Large intestine (tissue), 3 donors: ENCODE results near the gene KCNT2. TPM values are rescaled to one million over a fixed set of nuclear protein-coding genes. Genes with fewer than 3 reads are reported as not detected.

Experiments
- DNase-seq, 2 donors: peaks; one replicate each; pipeline versions ENCODE4 v3.0.0 to v3.0.0-alpha.2; 2013
- H3K27ac ChIP-seq: one replicate; pipeline ENCODE4 v1.5.1; 2013; ENCODE audit warnings: low read length
- H3K27me3 ChIP-seq: 2 replicates; pipeline ENCODE4 v1.6.1; 2013; ENCODE audit warnings: low read length; ENCODE audit not compliant: control insufficient read depth, insufficient read depth
- H3K36me3 ChIP-seq: 2 replicates; pipeline ENCODE4 v1.6.1; 2013; ENCODE audit warnings: low read length; ENCODE audit not compliant: control insufficient read depth, insufficient read depth
- H3K4me1 ChIP-seq: one replicate; pipeline ENCODE4 v1.6.1; 2013; ENCODE audit warnings: low read length; ENCODE audit not compliant: control insufficient read depth, insufficient read depth
- H3K4me3 ChIP-seq: one replicate; pipeline ENCODE4 v1.5.1; 2013; ENCODE audit warnings: low read length
- H3K9me3 ChIP-seq: one replicate; pipeline ENCODE4 v1.6.1; 2013; ENCODE audit warnings: mild to moderate bottlenecking, low read depth, low read length, moderate library complexity; ENCODE audit not compliant: control insufficient read depth
- WGBS: methylation state at CpG from one replicate; pipeline ENCODE4 v1.1.5; 2013; ENCODE audit warnings: low lambda C conversion rate; ENCODE audit not compliant: insufficient coverage; 5-methylcytosine and 5-hydroxymethylcytosine counted together
- polyA plus RNA-seq: library from polyadenylated mRNA; unstranded; fragments of 120-200 nt; gene quantifications from one replicate; pipeline ENCODE4 v1.2.1, GENCODE V29; 2013

Gene KCNT2
- polyA plus RNA-seq, 1 donor, result 3.5 TPM

DNA sequence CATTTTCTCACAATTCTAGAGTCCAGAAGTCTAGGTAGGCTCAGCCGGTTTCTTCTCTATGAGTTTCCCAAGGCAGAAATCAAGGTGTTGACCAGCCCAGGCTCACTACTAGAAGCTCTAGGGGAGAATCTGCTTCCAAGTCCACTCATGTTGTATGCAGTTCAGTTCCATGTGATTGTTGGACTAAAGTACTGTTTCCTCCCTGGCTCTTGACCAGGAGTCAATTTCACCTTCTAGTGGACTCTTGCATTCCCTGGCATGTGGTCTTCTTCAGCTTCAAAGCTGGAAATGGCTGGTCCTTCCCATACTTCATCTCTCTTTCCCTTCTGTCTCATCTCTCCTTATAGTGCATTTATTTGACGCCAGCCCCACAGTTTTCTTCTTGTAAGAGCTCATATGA is 153.4 kb downstream of the KCNT2 start:
- DNase-seq, result no peak
- no peaks in the 10 kb centered on the region for H3K4me1 ChIP-seq
- H3K36me3 ChIP-seq, result no peaks in the 10 kb centered on the region
- H3K27ac ChIP-seq, result no peak overlapping the region
- 88% methylated on average over 1 of the region's 2 CpGs for WGBS
- no peak overlapping the region for H3K4me3 ChIP-seq
- H3K9me3 ChIP-seq, result no peaks in the 10 kb centered on the region
- no peaks in the 10 kb centered on the region for H3K27me3 ChIP-seq

DNA sequence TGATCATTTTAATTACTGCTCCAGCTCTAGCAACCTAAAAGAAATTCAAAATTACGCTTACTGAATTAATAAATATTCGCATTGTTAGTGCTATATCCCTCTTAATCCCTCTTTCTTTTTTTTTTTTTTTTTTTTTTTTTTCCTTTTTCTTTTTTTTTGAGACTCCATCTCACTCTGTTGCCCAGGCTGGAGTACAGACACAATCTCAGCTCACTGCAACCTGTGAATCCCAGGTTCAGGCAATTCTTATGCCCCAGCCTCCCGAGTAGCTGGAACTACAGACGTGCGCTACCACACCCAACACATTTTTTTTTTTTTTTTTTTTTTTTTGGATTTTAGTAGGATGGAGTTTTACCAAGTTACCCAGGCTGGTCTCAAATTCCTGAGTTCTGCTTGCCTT is 157.1 kb downstream of the KCNT2 start:
- Histone ChIP-seq H3K9me3 (no peaks in the 10 kb centered on the region), H3K4me3 (no peak overlapping the region), H3K27ac (no peak overlapping the region), H3K4me1 (no peaks in the 10 kb centered on the region), H3K27me3 (no peaks in the 10 kb centered on the region), H3K36me3 (no peaks in the 10 kb centered on the region)
- DNase-seq, result no peak
- 100% methylated on average over 2 of the region's 5 CpGs for WGBS

DNA sequence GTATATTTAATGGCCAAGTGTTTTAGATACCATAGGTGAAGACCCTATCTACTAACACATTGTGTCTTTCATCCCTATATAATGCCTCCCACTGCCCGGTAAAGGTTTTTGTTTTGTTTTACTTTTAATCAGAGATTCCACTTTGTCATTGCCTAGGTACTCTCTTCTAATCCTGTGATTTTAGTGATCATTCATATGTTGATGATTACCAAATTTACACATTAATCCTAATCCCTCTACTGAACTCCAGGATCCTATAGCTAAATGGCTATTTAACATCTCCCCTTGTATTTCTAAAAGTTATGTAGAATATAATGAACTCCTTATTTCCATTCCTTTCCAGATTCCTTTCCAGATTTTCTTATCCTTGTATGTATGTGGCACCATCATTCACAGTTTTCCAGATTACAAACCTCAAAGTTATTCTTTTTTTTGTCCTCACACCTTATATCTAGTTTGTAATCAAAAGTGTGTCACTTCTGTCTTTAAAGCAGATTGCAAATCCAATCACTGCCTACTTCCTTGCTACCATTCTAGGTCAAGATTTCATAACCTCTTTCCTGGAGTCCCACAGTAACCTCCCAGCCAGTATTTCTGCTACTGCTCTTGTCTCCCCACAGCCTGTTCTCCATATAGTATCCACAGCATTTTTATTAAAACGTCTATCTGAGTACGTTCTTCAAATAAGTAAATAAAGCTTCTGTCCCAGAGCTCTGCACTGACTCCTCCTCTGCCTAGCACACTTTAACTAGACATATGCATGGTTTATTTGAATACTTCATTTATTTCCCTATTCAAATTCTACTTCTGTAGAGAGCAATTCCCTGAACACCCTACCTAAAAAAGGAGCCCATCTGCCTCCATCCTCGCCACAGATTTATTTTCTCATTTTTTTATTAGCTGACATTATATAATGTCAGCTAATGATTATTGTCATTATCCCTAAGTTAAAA is 157.8 kb downstream of the KCNT2 start:
- Histone ChIP-seq H3K4me3 (no peak overlapping the region), H3K27ac (no peak overlapping the region), H3K27me3 (no peaks in the 10 kb centered on the region), H3K4me1 (no peaks in the 10 kb centered on the region), H3K36me3 (no peaks in the 10 kb centered on the region), H3K9me3 (no peaks in the 10 kb centered on the region)
- 60% methylated on average over 3 of the region's 4 CpGs for WGBS
- DNase-seq, result no peak

DNA sequence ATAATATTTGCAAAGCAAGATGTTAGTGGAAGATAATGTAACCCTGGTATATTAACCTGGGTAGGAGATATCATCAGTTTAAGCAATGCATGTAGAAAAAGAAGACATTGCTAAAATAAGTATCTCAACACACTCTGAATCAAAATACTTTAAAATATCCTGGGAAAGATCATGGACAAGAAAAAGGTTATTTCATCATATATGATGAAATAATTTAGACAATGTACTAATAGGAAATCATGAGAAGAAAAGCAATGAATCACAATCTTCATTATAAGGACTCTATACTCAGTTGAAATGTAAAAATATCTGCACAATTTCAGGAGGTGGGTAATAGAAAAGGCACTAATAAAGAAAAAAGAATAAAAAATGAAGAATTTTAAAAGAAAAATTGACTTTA is 158.8 kb downstream of the KCNT2 start:
- no peaks in the 10 kb centered on the region for H3K36me3 ChIP-seq
- DNase-seq, result no peak
- no peaks in the 10 kb centered on the region for H3K27me3 ChIP-seq
- H3K4me3 ChIP-seq, result no peak overlapping the region
- no peaks in the 10 kb centered on the region for H3K4me1 ChIP-seq
- no peaks in the 10 kb centered on the region for H3K9me3 ChIP-seq
- no peak overlapping the region for H3K27ac ChIP-seq

DNA sequence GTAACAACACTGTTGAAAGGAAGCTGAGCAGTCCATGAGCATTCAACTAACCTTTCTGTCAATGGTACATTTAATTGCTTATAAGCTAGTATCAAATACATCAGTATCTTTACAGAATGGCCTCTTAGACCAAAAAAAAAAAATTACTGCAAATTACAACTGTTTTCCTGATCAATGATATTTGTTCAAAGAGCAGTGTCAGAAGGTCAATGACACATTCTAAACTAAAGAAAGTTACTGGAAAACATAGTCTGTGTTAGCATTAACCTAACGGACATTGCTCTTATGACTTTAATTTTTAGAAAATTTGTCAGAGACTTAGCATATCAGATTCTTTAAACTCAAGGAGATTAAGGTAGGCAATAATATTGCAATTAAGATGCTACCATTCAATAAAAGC is 162.5 kb downstream of the KCNT2 start:
- H3K27me3 ChIP-seq, result no peaks in the 10 kb centered on the region
- H3K4me1 ChIP-seq, result no peaks in the 10 kb centered on the region
- no peaks in the 10 kb centered on the region for H3K9me3 ChIP-seq
- H3K27ac ChIP-seq, result no peak overlapping the region
- H3K36me3 ChIP-seq, result no peaks in the 10 kb centered on the region
- no peak overlapping the region for H3K4me3 ChIP-seq
- no CpG with 5 or more reads among the region's 1 CpG for WGBS
- DNase-seq, result no peak

DNA sequence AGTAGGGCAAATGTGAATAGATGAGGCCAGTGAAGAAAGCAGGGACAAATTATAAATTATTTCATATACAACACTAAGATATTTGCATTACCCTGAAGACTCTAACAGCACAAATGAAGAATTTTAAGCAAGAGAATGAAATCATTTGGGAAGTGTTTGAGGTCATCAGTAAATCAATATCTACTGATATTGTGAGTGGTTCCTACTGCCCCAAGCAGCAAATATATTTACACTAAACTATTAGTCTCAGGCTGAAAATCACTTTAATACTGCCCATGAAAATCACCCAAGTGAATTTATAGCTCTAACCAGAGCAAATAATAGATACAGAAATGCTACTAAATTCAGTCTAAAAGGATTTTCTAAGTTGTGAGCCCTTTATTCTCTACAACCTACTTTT is 163.6 kb downstream of the KCNT2 start:
- Histone ChIP-seq H3K4me3 (no peak overlapping the region), H3K36me3 (no peaks in the 10 kb centered on the region), H3K27me3 (no peaks in the 10 kb centered on the region), H3K4me1 (no peaks in the 10 kb centered on the region), H3K27ac (no peak overlapping the region), H3K9me3 (no peaks in the 10 kb centered on the region)
- no peak for DNase-seq

DNA sequence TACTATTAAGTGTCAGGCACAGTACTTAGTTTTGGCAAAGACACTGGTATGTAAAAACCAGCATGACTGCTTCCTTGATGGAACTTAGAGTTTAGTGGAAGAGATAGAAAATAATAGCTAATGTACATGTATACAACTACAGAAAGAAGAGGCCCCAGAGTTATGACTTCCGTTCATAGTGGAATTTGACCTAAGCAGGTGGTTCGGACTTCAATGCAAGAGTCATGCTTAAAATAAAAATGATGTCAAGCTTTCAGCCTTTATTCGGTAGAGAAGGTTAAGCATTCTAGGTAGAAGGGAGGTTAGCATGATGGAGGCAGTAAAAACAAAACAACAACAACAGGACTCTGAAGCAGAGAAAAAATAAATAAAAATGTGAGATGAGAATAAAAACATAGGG is 165.9 kb downstream of the KCNT2 start:
- H3K9me3 ChIP-seq, result no peaks in the 10 kb centered on the region
- H3K27me3 ChIP-seq, result no peaks in the 10 kb centered on the region
- no peaks in the 10 kb centered on the region for H3K4me1 ChIP-seq
- H3K4me3 ChIP-seq, result no peak overlapping the region
- peak; percentile 23 to 63 for DNase-seq
- no peaks in the 10 kb centered on the region for H3K36me3 ChIP-seq
- no peak overlapping the region for H3K27ac ChIP-seq
- 60% methylated on average over 1 of the region's 3 CpGs for WGBS

DNA sequence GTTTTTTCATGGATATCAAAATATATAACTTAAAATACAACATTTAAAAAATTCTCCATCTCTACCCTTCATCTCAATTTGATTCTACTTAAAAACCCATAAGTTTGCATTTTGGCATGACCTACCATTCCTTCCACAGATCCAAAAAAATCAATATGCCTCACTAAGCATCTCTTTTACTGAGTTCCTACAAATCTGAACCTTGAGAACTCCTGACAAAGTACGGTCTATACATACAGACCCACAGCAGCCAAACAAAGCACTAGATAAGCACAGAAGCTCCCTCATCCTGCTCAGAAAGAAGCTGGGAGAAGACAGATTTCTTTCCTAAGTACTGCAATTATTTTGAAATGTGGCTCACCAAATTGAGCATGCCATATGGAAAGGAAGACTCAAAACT is 167.5 kb downstream of the KCNT2 start:
- Histone ChIP-seq H3K9me3 (no peaks in the 10 kb centered on the region), H3K36me3 (no peaks in the 10 kb centered on the region), H3K27me3 (no peaks in the 10 kb centered on the region), H3K4me1 (no peaks in the 10 kb centered on the region), H3K4me3 (no peak overlapping the region), H3K27ac (no peak overlapping the region)
- DNase-seq, result no peak
- WGBS, result no CpG with 5 or more reads among the region's 1 CpG

DNA sequence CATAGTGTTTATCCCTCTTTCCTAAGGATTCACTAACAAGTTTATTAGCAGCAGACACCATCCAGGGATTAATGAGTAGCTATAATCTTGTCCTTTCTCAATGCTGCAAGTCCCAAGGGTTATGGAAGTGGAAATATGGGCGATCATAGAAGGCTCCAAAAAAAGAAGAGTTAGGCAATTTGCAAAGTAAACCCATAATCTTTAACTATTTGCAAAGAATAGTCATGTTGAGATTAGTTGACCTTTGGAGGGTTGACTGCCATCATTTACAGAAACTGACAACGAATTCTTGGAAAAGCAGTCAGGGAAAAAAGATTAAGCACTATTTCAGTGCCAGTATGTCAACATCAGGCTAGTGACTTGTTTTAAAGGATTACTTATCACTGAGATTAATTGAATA is 169.9 kb downstream of the KCNT2 start:
- H3K4me1 ChIP-seq, result no peaks in the 10 kb centered on the region
- WGBS, result 17% methylated on average over 1 of the region's 2 CpGs
- H3K27me3 ChIP-seq, result no peaks in the 10 kb centered on the region
- H3K9me3 ChIP-seq, result no peaks in the 10 kb centered on the region
- peak; percentile 61 to 79 for DNase-seq
- no peaks in the 10 kb centered on the region for H3K36me3 ChIP-seq
- H3K4me3 ChIP-seq, result no peak overlapping the region
- no peak overlapping the region for H3K27ac ChIP-seq

DNA sequence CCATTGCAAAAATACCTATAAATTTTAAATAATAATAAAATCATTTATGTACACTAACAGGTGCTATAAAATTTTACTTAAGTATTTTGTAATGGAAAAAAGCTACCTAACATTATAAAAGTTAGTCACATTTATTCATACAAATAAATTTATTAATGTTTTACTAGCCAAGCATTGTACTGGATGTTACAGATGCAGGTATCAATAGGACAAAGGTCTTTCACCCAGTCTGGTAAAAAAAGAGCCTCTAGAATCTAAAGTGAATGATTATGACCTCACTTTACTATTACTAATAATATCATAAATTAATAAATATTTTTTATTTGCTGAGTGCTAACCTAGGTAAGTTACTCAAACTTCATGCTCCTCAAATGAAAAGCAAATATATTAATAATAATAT is 170.6 kb downstream of the KCNT2 start:
- H3K36me3 ChIP-seq, result no peaks in the 10 kb centered on the region
- H3K4me3 ChIP-seq, result no peak overlapping the region
- no peaks in the 10 kb centered on the region for H3K27me3 ChIP-seq
- H3K27ac ChIP-seq, result no peak overlapping the region
- DNase-seq, result no peak
- H3K4me1 ChIP-seq, result no peaks in the 10 kb centered on the region
- no peaks in the 10 kb centered on the region for H3K9me3 ChIP-seq

DNA sequence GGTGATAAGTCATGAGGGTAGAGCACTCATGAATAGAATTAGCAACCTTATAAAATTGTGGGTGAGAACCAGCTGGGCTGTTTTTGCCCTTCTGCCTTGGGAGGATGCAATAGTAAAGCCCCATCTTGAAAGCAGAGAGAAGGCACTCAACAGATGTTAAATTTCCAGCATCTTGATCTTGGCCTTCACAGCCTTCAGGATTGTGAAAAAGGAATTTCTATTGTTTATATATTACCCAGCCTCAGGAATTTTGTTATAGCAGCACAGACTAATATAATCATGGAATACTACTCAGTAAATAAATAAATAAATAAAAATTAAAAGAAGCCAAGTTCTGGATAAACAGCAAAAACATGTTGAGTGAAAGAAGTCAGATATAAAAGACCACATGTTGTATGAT is 175.2 kb downstream of the KCNT2 start:
- Histone ChIP-seq H3K4me3 (no peak overlapping the region), H3K36me3 (no peaks in the 10 kb centered on the region), H3K27ac (no peak overlapping the region), H3K4me1 (no peaks in the 10 kb centered on the region), H3K27me3 (no peaks in the 10 kb centered on the region), H3K9me3 (no peaks in the 10 kb centered on the region)
- DNase-seq, result no peak
